Measurements from ENCODE around the gene CBLC.
A peak's percentile ranks its signal among the peaks of the same experiment; 100 is the strongest.

CBLC gene

GRCh38 chr19:44803442-44804428, 26.0 kb downstream of the CBLC start:
- no peak for DNase-seq

GRCh38 chr19:44806291-44806690, 28.6 kb downstream of the CBLC start:
- DNase-seq: no peak

GRCh38 chr19:44807162-44807561, 29.5 kb downstream of the CBLC start:
- DNase-seq: peak; percentile 33 to 63

DNA sequence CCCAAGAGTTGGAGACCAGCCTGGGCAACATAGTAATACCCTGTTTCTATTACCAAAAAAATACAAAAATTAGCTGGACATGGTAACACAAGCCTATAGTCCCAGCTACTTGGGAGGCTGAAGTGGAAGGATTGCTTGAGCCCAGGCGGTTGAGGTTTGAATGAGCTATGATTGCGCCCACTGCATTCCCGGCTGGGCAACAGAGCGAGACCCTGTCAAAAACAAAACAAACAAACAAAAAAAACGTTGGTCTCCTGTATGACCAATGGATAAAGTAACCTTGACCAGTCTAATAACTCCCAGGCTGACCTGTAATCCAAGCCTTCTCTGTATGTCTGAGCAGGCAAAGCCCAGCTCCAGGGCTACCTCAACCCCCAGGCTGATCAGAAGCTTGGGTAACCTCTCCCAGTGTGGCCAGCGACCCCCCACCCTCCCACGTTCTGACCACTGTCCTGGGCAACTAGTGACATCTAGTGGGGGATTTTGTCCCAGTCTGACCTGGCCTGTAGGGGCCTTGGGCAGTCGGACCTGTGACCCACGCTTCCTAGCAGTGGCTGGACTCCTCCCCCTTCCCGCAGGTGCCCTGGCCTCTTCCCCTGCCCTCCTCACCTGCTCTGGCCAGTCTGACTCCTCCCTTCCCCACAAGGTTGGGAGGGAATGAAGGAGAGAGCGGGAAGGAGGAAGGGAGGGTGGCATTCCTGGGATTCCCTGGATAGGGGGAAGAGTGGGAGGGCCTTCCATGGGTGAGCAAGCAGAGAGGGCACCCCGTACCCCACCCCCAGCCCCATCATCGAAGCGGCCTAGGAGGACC, 30.2 kb downstream of the CBLC start:
- DNase-seq: no peak

GRCh38 chr19:44808463-44809371, 31.0 kb downstream of the CBLC start, which contains the start of gene BCAM:
Gene BCAM, plus strand, starts transcription at chr19:44809103. Its CDS starts 22 bp downstream, at chr19:44809125.
- peak in 1 of 2 experiments; percentile 63 for DNase-seq

DNA sequence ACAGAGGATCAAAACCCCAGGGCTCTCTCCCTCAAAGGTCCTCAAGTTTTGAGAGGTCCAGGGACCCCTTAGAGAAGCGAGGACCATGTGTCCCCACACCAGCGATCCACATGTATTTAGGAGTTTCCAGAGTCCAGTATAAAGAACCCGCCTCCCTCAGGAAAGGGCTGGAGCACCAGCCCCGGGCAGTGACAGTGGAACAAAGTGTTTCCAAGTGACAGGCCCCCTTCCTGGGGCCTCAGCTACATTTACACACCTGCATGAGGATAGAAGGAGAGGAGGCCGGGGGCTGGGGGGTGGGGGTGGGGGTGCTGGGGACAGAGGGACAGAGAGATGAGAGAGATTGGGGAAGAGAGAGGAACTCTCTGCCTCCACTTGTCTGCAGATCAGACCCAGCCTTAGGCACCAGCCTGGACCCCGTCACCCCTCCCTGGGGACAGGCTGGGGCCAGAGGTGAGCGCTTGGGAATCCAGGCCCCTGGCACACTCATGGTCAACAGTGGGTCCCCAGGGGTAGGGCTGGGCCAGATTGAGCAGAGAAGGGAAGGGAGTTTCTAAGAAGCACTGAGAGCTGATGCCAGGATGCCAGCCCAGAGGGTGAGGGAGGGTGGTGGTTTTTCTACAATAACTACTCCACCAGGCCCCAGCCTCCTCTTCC, 32.0 kb downstream of the CBLC start:
- no peak for DNase-seq

DNA sequence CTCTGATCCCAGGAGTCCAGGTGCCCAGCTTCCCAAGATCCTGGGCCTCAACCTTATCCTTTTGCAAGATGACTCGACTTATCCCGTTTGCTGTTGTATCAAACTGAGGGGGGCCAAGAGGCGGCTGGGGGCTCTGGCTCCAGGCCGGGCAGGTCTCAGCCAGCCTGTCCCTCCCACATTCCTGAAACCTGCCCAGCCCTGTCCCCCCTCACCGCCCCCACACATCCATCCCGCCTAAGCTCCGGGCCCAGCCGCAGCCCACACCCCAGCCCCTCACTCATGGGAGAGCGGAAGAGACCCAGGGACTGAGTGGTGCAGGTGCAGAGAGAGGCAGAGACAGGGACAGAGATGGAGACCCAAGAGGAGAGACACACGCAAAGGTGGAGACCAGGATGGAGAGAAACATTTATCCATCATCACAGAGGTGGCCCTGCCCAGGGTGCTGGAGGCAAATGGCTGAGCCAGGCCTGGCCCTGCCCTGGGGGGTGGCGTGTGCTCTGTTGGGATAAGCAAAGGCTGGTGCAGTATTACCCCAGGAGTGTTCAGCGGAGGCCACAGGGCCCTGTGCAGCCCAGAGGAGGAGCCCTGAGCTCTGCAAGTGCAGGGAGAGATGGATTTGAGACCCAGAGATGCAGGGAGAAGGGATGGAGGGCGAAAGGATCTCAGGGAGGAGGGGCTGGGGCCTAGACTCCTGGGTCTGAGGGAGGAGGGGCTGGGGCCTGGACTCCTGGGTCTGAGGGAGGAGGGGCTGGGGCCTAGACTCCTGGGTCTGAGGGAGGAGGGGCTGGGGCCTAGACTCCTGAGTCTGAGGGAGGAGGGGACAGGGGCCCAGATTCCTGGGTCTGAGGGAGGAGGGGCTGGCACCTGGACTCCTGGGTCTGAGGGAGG, 32.8 kb downstream of the CBLC start:
- DNase-seq: no peak

GRCh38 chr19:44811122-44811419, 33.4 kb downstream of the CBLC start:
- DNase-seq: no peak

DNA sequence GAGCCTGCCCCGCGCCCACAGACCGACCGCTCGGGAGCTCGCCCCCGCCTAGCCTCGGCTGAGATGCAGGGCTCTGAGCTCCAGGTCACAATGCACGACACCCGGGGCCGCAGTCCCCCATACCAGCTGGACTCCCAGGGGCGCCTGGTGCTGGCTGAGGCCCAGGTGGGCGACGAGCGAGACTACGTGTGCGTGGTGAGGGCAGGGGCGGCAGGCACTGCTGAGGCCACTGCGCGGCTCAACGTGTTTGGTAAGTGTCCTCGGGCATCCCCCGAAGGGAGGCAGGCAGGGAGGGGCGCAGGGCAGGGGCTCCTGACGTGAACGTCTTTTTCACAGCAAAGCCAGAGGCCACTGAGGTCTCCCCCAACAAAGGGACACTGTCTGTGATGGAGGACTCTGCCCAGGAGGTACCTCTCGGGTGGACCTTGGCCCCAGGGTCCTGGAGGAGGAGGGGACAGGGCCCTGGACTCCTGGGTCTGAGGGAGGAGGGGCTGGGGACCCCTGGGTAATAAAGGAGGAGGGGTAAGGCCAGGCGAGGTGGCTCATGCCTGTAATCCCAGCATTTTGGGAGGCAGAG, 34.5 kb downstream of the CBLC start:
- DNase-seq: no peak

DNA sequence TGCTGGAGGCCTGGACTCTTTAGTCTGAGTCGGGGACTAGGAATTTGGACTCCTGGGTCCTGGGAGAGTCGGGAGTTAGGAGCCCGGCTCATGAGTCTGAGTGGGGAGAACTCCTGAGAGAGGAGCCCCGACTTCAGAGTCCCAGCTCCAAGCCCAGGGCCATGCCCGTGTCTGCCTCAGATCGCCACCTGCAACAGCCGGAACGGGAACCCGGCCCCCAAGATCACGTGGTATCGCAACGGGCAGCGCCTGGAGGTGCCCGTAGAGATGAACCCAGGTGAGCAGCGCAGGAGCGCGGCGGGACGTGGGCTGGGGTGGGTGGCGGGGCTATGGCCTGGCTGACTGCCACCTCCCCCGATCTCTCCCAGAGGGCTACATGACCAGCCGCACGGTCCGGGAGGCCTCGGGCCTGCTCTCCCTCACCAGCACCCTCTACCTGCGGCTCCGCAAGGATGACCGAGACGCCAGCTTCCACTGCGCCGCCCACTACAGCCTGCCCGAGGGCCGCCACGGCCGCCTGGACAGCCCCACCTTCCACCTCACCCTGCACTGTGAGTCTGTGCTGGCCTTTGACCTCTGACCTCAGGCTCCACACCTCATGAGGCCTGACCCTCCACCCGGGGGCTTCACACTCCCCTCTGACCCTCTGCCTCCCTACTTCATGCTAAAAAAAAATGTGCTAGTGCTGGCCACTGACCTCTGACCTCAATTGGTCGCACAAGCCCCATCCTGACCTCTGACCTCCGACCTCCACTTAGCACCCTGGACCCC, 35.6 kb downstream of the CBLC start:
- DNase-seq: peak in 1 of 2 experiments; percentile 64

DNA sequence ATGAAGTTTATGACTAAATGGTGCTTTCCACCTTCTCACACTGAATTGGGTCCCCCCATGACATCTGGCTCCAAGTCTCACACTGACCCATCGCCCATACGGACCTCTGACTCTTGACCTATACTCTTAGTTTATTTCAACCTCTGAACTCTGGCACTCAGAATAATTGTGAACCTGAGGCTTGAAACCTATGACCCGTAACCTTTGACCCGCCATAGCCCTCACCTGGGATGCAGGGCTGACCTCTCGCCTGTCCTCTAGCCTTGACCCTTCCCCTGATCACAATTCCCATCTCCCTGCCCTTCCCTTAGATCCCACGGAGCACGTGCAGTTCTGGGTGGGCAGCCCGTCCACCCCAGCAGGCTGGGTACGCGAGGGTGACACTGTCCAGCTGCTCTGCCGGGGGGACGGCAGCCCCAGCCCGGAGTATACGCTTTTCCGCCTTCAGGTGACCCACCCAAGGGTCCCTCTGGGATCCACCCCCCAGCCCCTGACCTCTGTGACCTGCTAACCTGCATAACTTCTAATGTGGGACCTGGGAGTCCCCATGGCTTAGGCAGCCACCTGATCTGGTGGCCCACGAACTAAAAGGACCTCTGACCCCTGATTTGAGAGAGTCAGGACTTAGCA, 36.3 kb downstream of the CBLC start:
- DNase-seq: no peak

- no peak for DNase-seq
Measured at GRCh38 chr19:44814517-44814916, 36.8 kb downstream of the CBLC start.

DNA sequence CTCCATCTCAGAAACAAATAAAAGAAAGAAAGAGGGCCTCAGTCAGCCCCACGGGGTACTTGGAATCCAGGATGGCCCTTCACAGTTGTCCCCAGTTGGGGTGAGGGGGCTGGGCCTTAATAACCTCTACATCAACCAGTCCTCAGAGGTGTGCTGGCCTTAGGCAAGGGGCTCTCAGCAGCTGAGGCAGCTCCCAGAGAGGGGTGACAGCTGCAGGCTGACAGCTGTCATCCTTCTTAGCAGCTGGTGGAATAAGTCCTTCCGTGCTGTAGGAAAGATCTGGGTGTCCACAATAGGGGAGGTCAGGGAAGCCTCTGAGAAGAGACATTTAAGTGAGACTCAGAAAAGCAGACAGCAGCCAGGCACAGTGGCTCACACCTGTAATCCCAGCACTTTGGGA, 38.6 kb downstream of the CBLC start:
- DNase-seq: no peak

GRCh38 chr19:44817725-44818465, 40.2 kb downstream of the CBLC start:
- DNase-seq: no peak

DNA sequence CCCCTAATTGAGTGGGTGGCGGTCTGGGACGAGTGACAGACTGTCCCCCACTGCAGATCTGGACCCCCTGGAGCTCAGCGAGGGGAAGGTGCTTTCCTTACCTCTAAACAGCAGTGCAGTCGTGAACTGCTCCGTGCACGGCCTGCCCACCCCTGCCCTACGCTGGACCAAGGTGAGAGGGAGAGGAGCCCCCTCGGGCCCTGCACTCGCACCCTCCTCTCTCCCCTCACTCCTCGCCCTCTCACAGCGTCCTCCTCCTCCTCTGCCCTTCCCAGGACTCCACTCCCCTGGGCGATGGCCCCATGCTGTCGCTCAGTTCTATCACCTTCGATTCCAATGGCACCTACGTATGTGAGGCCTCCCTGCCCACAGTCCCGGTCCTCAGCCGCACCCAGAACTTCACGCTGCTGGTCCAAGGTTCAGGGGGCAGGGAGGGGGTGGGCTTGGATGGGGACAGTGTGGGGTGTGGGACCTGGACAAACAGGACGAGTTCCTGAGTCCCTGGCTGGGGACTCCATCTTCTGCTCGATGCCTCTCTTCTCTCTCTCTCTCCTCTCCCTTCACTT, 40.9 kb downstream of the CBLC start:
- DNase-seq: no peak

DNA sequence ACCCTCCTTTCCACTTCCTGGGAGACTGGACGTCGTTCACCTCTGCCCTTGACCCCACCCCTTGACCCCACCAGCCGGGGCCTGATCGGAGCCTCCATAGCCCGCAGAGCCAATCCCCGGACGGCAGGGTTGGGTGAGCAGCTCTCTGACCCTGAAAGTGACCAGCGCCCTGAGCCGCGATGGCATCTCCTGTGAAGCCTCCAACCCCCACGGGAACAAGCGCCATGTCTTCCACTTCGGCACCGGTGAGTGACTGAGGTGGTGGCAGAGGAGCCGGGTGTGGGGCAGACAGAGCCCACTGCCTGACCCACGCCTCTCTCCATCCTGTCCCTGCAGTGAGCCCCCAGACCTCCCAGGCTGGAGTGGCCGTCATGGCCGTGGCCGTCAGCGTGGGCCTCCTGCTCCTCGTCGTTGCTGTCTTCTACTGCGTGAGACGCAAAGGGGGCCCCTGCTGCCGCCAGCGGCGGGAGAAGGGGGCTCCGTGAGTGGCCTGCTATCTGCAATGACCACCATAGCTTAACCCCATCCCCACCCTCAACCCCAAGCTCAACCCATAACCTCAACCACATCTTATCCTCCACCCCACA, 41.6 kb downstream of the CBLC start:
- DNase-seq: no peak

- no peak for DNase-seq
Measured at GRCh38 chr19:44820648-44821609, 43.2 kb downstream of the CBLC start.

Measured in NCI-H526 (cell line).